Lower leg skin (tissue), 3 donors: ENCODE measurements around the gene CD207.
"Not testable (repeated sequence)": the region's sequence is repeated elsewhere in the genome, so short reads cannot be mapped to it uniquely, and the experiment has no call there.

Experiments used
- POLR2A ChIP-seq, 2 donors: fragments of 450-650 bp; IDR thresholded peaks; one replicate each; pipeline ENCODE4 v1.6.1; 2016 to 2017; ENCODE audit warnings: antibody characterized with exemption in 2 of 2, mild to moderate bottlenecking in 1 of 2, moderate library complexity in 1 of 2
- TF ChIP-seq, protein P1 (sequence below), 3 donors: fragments of 450-650 bp; IDR thresholded peaks; one replicate each; pipeline ENCODE4 v1.5.1; 2016; ENCODE audit warnings: antibody characterized with exemption in 3 of 3, mild to moderate bottlenecking in 3 of 3, moderate library complexity in 2 of 3

DNA sequence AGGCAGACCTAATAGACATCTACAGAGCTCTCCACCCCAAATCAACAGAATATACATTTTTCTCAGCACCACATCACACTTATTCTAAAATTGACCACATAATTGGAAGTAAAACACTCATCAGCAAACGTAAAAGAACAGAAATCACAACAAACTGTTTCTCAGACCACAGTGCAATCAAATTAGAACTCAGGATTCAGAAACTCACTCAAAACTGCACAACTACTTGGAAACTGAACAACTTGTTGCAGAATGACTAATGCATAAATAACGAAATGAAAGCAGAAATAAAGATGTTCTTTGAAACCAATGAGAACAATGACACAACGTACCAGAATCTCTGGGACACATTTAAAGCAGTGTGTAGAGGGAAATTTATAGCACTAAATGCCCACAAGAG is 42.9 kb upstream of the CD207 start:
- TF ChIP-seq POLR2A (IDR thresholded peaks at IDR 0.05), result not testable (repeated sequence)
- TF ChIP-seq, protein P1, sequence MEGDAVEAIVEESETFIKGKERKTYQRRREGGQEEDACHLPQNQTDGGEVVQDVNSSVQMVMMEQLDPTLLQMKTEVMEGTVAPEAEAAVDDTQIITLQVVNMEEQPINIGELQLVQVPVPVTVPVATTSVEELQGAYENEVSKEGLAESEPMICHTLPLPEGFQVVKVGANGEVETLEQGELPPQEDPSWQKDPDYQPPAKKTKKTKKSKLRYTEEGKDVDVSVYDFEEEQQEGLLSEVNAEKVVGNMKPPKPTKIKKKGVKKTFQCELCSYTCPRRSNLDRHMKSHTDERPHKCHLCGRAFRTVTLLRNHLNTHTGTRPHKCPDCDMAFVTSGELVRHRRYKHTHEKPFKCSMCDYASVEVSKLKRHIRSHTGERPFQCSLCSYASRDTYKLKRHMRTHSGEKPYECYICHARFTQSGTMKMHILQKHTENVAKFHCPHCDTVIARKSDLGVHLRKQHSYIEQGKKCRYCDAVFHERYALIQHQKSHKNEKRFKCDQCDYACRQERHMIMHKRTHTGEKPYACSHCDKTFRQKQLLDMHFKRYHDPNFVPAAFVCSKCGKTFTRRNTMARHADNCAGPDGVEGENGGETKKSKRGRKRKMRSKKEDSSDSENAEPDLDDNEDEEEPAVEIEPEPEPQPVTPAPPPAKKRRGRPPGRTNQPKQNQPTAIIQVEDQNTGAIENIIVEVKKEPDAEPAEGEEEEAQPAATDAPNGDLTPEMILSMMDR (IDR thresholded peaks at IDR 0.05), result not testable (repeated sequence)
